Measurements from ENCODE around the gene OPCML. TPM values are rescaled to one million over a fixed set of nuclear protein-coding genes. Genes with fewer than 3 reads are reported as not detected.

OPCML gene
- total and polyA plus RNA-seq, 12 donors = under 0.01 to 1.2 (median 0.39) TPM

DNA sequence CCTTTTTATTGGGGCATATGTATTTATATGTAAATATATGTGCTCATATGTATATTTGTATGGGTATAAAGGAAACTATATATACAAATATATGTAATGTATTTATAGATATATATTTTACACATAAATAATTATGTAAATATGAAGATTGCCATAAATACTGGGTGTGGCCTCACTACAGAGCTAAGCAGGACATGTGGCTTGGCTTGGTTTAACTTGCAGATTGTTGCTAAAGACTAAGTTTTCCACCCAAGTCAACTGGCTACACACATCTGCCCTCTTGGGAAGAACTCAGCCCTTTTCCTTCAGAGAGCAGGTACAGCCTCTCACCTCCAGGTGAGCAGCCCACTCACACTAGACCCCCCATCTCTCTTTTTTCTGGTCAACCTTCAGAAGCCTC lies 315.5 kb downstream of the OPCML start:
- TF ChIP-seq, protein P1, sequence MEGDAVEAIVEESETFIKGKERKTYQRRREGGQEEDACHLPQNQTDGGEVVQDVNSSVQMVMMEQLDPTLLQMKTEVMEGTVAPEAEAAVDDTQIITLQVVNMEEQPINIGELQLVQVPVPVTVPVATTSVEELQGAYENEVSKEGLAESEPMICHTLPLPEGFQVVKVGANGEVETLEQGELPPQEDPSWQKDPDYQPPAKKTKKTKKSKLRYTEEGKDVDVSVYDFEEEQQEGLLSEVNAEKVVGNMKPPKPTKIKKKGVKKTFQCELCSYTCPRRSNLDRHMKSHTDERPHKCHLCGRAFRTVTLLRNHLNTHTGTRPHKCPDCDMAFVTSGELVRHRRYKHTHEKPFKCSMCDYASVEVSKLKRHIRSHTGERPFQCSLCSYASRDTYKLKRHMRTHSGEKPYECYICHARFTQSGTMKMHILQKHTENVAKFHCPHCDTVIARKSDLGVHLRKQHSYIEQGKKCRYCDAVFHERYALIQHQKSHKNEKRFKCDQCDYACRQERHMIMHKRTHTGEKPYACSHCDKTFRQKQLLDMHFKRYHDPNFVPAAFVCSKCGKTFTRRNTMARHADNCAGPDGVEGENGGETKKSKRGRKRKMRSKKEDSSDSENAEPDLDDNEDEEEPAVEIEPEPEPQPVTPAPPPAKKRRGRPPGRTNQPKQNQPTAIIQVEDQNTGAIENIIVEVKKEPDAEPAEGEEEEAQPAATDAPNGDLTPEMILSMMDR (IDR thresholded peaks at IDR 0.05) = no peak
- Histone ChIP-seq H3K36me3 (no peaks in the 10 kb centered on the region), H3K27ac (no peak overlapping the region), H3K9me3 (no peaks in the 10 kb centered on the region), H3K27me3 (peaks cover 0 to 32% (median 13%) of the 10 kb centered on the region in 7 donors), H3K4me3 (no peak overlapping the region), H3K4me1 (no peaks in the 10 kb centered on the region)
- intact Hi-C loops (cut with DNase I) = no loop called here
- ATAC-seq (no peak), DNase-seq (no peak)

DNA sequence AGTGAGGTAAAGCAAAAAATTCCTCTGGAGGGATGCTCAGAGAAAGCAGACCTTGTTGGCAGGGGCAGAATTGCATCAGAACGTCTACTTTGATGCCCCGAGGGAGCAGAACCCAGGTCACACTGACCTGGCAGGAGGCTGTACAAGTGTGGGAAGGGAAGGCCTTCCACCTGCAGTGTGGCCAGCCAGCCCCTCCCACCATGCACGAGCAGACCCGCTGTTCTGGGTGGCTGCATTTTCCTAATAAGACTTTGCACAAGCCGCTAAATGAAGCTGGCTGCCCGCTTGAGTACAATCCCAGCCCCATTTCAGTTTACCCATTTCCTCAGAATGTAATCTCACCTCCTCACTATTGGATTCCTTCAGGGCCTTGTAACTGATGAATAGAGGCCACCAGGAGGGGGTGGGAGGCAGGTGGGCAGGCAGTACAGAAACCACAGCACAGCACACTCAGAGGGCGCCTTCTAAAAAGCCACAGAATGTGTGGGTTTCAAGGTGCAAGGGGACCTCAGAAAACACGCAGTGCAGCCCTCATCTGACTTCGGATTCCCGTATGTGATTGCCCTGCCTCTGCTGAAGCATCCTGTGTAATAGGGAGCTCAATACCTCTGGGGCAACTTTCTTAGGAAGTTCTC lies 316.6 kb downstream of the OPCML start:
- no peak for DNase-seq

DNA sequence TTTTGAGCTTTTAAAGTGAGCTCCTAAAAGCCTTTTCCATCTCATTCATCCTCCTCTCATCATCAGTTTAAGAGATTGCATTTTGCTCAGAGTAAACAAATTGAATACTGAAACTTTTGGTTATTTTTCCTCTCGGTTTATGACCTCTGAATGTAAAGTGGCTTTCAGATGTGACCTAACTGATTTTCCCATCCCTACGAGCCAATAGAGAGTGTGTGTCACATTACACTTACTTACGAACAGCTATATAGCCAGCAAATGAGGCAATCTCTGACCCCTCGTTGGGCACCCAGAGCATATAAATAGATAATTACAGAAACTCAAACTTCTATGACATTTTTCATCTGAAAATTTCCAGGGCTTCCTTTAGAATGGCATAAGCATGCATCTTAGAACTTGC lies 317.7 kb downstream of the OPCML start:
- ATAC-seq (no peak), DNase-seq (no peak)
- H3K27me3 ChIP-seq = peaks cover 0 to 32% (median 13%) of the 10 kb centered on the region in 7 donors
- H3K4me3 ChIP-seq = no peak overlapping the region
- no peaks in the 10 kb centered on the region for H3K4me1 ChIP-seq
- no peaks in the 10 kb centered on the region for H3K9me3 ChIP-seq
- H3K27ac ChIP-seq = no peak overlapping the region
- TF ChIP-seq, protein P1 (IDR thresholded peaks at IDR 0.05) = no peak
- intact Hi-C loops (cut with DNase I) = no loop called here
- no peaks in the 10 kb centered on the region for H3K36me3 ChIP-seq
- 45 to 60% methylated on average over 4 of the region's 4 CpGs for WGBS, 2 donors

More for the DNA sequence above, 316.6 kb downstream of the OPCML start:
- ATAC-seq = no peak
- H3K9me3 ChIP-seq = no peaks in the 10 kb centered on the region
- H3K27ac ChIP-seq = no peak overlapping the region
- H3K36me3 ChIP-seq = no peaks in the 10 kb centered on the region
- 68% methylated on average over 10 of the region's 10 CpGs for WGBS, 2 donors
- TF ChIP-seq, protein P1 (IDR thresholded peaks at IDR 0.05) = no peak
- no peaks in the 10 kb centered on the region for H3K4me1 ChIP-seq
- peaks cover 0 to 32% (median 13%) of the 10 kb centered on the region in 7 donors for H3K27me3 ChIP-seq
- H3K4me3 ChIP-seq = no peak overlapping the region
- intact Hi-C loops (cut with DNase I) = no loop called here

DNA sequence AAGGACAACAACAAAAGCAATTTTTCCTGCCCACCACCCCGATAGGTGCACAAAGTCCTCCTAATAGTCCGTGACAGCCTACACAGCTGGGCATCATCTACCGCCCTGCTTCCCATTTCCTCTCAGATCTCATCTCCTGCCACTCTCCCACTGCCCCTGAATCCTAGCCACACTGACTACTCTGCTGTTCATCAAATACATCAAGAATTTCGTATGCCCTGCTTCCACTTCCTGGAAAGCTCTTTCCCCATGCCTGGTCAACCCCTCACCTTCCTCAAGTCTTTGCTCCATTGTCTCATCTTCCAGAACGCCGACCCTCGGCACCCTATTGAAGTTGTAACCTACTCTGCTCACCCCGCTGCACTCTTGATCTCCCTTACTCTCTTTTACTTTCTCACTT lies 320.1 kb downstream of the OPCML start:
- TF ChIP-seq, protein P1 (IDR thresholded peaks at IDR 0.05) = no peak
- 79 to 82% methylated on average over 8 of the region's 8 CpGs for WGBS, 2 donors
- H3K4me3 ChIP-seq = no peak overlapping the region
- peaks cover 0 to 25% (median 7%) of the 10 kb centered on the region in 7 donors for H3K27me3 ChIP-seq
- no peaks in the 10 kb centered on the region for H3K4me1 ChIP-seq
- H3K27ac ChIP-seq = no peak overlapping the region
- intact Hi-C loops (cut with DNase I) = no loop called here
- no peaks in the 10 kb centered on the region for H3K36me3 ChIP-seq
- no peaks in the 10 kb centered on the region for H3K9me3 ChIP-seq
- no peak for ATAC-seq
- no peak for DNase-seq
